Keratinocyte (primary cell): ENCODE measurements around the gene GPATCH1. TPM values are rescaled to one million over a fixed set of nuclear protein-coding genes. Genes with fewer than 3 reads are reported as not detected.

Source experiments
- DNase-seq: peaks from one replicate; pipeline ENCODE4 v3.0.0-alpha.2; 2011; ENCODE audit warnings: low read depth, missing footprints, low spot score
- FAIRE-seq: peaks from 2 replicates; lab custom pipeline; 2011; peaks lifted over from hg19 to GRCh38; lab: Jason Lieb, UNC
- H2AFZ ChIP-seq: 2 replicates; pipeline ENCODE4 v1.6.0; 2012; ENCODE audit warnings: low read length, control low read depth, inconsistent platforms; ENCODE audit not compliant: control insufficient read depth
- H3K27ac ChIP-seq: 2 replicates; pipeline ENCODE4 v1.5.1; 2011; ENCODE audit warnings: low read length; ENCODE audit not compliant: control insufficient read depth, insufficient read depth
- H3K27me3 ChIP-seq: 3 replicates; pipeline ENCODE4 v1.6.0; 2011; ENCODE audit warnings: low read length; ENCODE audit not compliant: control insufficient read depth, insufficient read depth; ENCODE audit errors: extremely low read depth
- H3K36me3 ChIP-seq, 2 experiments: 2 replicates in 1 of 2; 3 replicates in 1 of 2; pipeline ENCODE4 v1.5.1; 2011; ENCODE audit warnings: low read length in 2 of 2, mild to moderate bottlenecking in 1 of 2; ENCODE audit not compliant: control insufficient read depth in 2 of 2, insufficient read depth in 2 of 2; ENCODE audit errors: extremely low read depth in 1 of 2
- H3K4me1 ChIP-seq: 3 replicates; pipeline ENCODE4 v1.5.1; 2011; ENCODE audit warnings: low read length; ENCODE audit not compliant: control insufficient read depth, insufficient read depth; ENCODE audit errors: extremely low read depth
- H3K4me2 ChIP-seq: 3 replicates; pipeline ENCODE4 v1.6.0; 2011; ENCODE audit warnings: low read depth, low read length; ENCODE audit not compliant: control insufficient read depth, insufficient read depth; ENCODE audit errors: extremely low read depth
- H3K4me3 ChIP-seq, 3 experiments: fragments of 200-600 bp in 1 of 3; sonication (generic) in 1 of 3; 2 replicates in 2 of 3; 3 replicates in 1 of 3; pipeline ENCODE4 v1.5.1; 2011 to 2016; ENCODE audit warnings: low read length in 3 of 3, mild to moderate bottlenecking in 3 of 3, control low read depth in 2 of 3, inconsistent platforms in 1 of 3, low read depth in 1 of 3, mixed read lengths in 1 of 3, mixed run types in 1 of 3, moderate library complexity in 1 of 3; ENCODE audit not compliant: control insufficient read depth in 2 of 3, insufficient read depth in 2 of 3; ENCODE audit errors: extremely low read depth in 1 of 3
- H3K79me2 ChIP-seq: 2 replicates; pipeline ENCODE4 v1.6.0; 2012; ENCODE audit warnings: low read length; ENCODE audit not compliant: control insufficient read depth, insufficient read depth
- H3K9ac ChIP-seq: 3 replicates; pipeline ENCODE4 v1.6.0; 2011; ENCODE audit warnings: low read length; ENCODE audit not compliant: control insufficient read depth, insufficient read depth; ENCODE audit errors: extremely low read depth
- H3K9me1 ChIP-seq: 3 replicates; pipeline ENCODE4 v1.6.0; 2011; ENCODE audit warnings: low read length; ENCODE audit not compliant: control insufficient read depth, insufficient read depth; ENCODE audit errors: extremely low read depth
- H3K9me3 ChIP-seq: 2 replicates; pipeline ENCODE4 v1.5.1; 2012; ENCODE audit warnings: low read depth, low read length; ENCODE audit not compliant: control insufficient read depth
- H4K20me1 ChIP-seq: 3 replicates; pipeline ENCODE4 v1.6.0; 2011; ENCODE audit warnings: low read length; ENCODE audit not compliant: control insufficient read depth, insufficient read depth; ENCODE audit errors: extremely low read depth
- CTCF ChIP-seq, 3 experiments: IDR thresholded peaks in 1 of 3; conservative IDR thresholded peaks in 1 of 3; optimal IDR thresholded peaks in 1 of 3; 2 replicates in 2 of 3; 3 replicates in 1 of 3; pipeline versions ENCODE3 to v1.5.1; 2011; ENCODE audit warnings: low read length in 3 of 3, mild to moderate bottlenecking in 3 of 3, moderate library complexity in 2 of 3, control low read depth in 1 of 3, inconsistent platforms in 1 of 3; ENCODE audit not compliant: insufficient read depth in 2 of 3; ENCODE audit errors: extremely low read depth in 1 of 3
- EZH2 ChIP-seq: IDR thresholded peaks from one replicate; pipeline ENCODE4 v1.6.1; 2012; ENCODE audit warnings: inconsistent platforms, mild to moderate bottlenecking, low read length, moderate library complexity
- dilution Hi-C: fragments of 300-500 bp; cut with MboI; formaldehyde crosslinking; loops from one replicate; pipeline ENCODE4 v1.7.0; 2020; ENCODE audit warnings: low sequenced_read_pairs; ENCODE audit not compliant: extremely low pct_ligation_motif_present
- polyA plus RNA-seq, 5 experiments: library from polyadenylated mRNA; depleted of rRNA in 3 of 5; stranded (reverse) in 3 of 5; stranded (forward) in 1 of 5; unstranded in 1 of 5; fragments of >200 nt; gene quantifications; 1 replicate in 1 of 5; 2 replicates in 3 of 5; 3 replicates in 1 of 5; pipeline versions ENCODE4 v1.2.1 to v1.2.3, GENCODE V29; 2011 to 2012; ENCODE audit warnings: missing spikeins in 2 of 5, low read depth in 1 of 5, low replicate concordance in 1 of 5

GPATCH1 gene
- polyA plus RNA-seq, 1 donor (not counting 4 experiments of a cell fraction or from before 2014, with no cell fraction given), result 5.8 TPM

DNA sequence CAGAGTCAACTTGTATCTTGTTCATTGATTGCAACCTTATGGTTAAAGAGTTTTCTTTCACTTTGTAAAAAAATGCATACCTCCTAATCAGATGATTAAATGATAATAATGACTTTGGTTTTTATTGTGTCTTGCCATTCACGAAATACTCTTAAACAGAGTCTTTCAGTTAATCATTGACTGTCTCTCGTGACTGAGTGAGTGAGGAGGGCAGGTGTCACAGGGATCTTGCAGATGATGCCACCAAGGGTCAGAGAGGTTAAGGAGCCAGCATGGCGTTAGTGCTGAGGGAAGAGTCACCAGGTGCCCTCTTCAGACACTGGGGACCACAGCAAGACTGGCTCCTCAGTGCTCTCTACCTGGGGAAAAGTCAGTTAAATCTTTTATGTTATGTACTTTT is 8.0 kb downstream of the GPATCH1 start:
- no peak overlapping the region for H3K9ac ChIP-seq
- no peak overlapping the region for H3K27ac ChIP-seq
- no peaks in the 10 kb centered on the region for H3K9me3 ChIP-seq
- FAIRE-seq (no peak), DNase-seq (no peak)
- no peak for TF ChIP-seq CTCF (optimal IDR thresholded peaks at IDR 0.05 in 1 of 3, IDR thresholded peaks at IDR 0.05 in 1 of 3, conservative IDR thresholded peaks at IDR 0.05 in 1 of 3; ENCODE audit: extremely low read depth in 1 of 3, insufficient read depth in 2 of 3, low read length in 3 of 3)
- H3K4me1 ChIP-seq, result no peaks in the 10 kb centered on the region
- H3K79me2 ChIP-seq, result no peaks in the 10 kb centered on the region
- no peaks in the 10 kb centered on the region for H3K27me3 ChIP-seq
- H3K36me3 ChIP-seq, result peaks cover 15 to 19% of the 10 kb centered on the region in 2 experiments
- no peak overlapping the region for H3K4me3 ChIP-seq
- H3K4me2 ChIP-seq, result no peak overlapping the region
- no peak overlapping the region for H2AFZ ChIP-seq
- dilution Hi-C loops, result no loop called here
- H3K9me1 ChIP-seq, result no peaks in the 10 kb centered on the region
- no peaks in the 10 kb centered on the region for H4K20me1 ChIP-seq

- Histone ChIP-seq H3K4me2 (no peak overlapping the region), H3K9me1 (no peaks in the 10 kb centered on the region), H3K4me3 (no peak overlapping the region), H3K27me3 (no peaks in the 10 kb centered on the region), H2AFZ (no peak overlapping the region), H3K9ac (no peak overlapping the region), H4K20me1 (no peaks in the 10 kb centered on the region), H3K27ac (no peak overlapping the region), H3K79me2 (no peaks in the 10 kb centered on the region), H3K9me3 (no peaks in the 10 kb centered on the region), H3K36me3 (peaks cover 15 to 28% of the 10 kb centered on the region in 2 experiments), H3K4me1 (peaks cover 4% of the 10 kb centered on the region)
- TF ChIP-seq EZH2, result no peak
- TF ChIP-seq CTCF (optimal IDR thresholded peaks at IDR 0.05 in 1 of 3, IDR thresholded peaks at IDR 0.05 in 1 of 3, conservative IDR thresholded peaks at IDR 0.05 in 1 of 3; ENCODE audit: extremely low read depth in 1 of 3, insufficient read depth in 2 of 3, low read length in 3 of 3), result no peak
- FAIRE-seq (no peak), DNase-seq (no peak)
- dilution Hi-C loops, result no loop called here
Observed at GRCh38 chr19:33090179-33090578, 9.2 kb downstream of the GPATCH1 start.
